Fibroblast of lung (primary cell): ENCODE measurements around the gene PACSIN1.

Experiments
- EZH2 ChIP-seq: IDR thresholded peaks from 2 replicates; pipeline ENCODE4 v1.5.1; 2012; ENCODE audit warnings: low read length, control low read depth, mild to moderate bottlenecking; ENCODE audit errors: missing control alignments
- TF ChIP-seq, protein P1 (sequence below), 2 donors: IDR thresholded peaks in 1 of 2; conservative IDR thresholded peaks in 1 of 2; 1 replicate in 1 of 2; 2 replicates in 1 of 2; pipeline ENCODE4 v1.5.1; 2011 to 2012; ENCODE audit warnings: low read length in 2 of 2, control low read depth in 1 of 2, inconsistent platforms in 1 of 2, low read depth in 1 of 2, mild to moderate bottlenecking in 1 of 2

DNA sequence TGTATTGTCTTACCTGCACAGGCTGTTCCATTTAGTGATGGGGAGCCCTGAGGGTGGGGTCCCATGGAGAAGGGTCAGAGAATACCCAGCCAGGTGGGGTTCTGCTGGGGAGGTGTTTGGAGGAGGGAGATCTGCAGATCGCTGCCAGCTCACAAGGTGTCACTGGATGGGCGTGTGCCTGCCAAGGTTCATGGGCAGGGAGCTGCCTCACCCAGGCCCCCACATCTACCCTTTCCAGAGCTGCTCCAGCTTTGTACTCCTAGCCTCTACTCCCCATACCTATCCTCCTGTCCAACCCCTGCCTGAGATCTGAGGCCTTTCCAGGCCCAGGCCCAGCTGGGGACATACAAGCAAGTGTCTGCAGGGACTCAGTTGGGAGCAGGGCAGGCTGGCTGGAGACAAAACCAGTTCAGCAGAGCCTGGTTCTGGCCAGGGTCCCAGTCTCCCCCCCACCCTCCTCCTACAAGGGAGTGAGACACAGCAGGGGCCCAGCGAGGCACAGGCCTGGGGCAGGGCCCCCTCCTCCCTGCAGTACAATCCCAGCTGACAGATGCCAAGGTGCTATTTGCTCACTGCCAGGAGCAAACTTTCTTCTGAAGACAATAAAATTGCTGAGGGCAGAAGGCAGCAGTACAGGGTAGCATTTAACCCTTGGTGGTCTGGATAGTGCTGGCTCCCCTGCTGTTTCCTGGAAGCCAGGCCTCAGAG is 70.5 kb downstream of the PACSIN1 start:
- TF ChIP-seq, protein P1, sequence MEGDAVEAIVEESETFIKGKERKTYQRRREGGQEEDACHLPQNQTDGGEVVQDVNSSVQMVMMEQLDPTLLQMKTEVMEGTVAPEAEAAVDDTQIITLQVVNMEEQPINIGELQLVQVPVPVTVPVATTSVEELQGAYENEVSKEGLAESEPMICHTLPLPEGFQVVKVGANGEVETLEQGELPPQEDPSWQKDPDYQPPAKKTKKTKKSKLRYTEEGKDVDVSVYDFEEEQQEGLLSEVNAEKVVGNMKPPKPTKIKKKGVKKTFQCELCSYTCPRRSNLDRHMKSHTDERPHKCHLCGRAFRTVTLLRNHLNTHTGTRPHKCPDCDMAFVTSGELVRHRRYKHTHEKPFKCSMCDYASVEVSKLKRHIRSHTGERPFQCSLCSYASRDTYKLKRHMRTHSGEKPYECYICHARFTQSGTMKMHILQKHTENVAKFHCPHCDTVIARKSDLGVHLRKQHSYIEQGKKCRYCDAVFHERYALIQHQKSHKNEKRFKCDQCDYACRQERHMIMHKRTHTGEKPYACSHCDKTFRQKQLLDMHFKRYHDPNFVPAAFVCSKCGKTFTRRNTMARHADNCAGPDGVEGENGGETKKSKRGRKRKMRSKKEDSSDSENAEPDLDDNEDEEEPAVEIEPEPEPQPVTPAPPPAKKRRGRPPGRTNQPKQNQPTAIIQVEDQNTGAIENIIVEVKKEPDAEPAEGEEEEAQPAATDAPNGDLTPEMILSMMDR (conservative IDR thresholded peaks at IDR 0.05 in 1 of 2, IDR thresholded peaks at IDR 0.05 in 1 of 2; ENCODE audit: low read depth in 1 of 2, low read length in 2 of 2): no peak
- no peak for TF ChIP-seq EZH2
